Subcutaneous adipose tissue (tissue), 4 donors: ENCODE data around the gene ZNF598. TPM values are rescaled to one million over a fixed set of nuclear protein-coding genes. Genes with fewer than 3 reads are reported as not detected.

Experiments
- total RNA-seq, 4 donors: library from RNA; depleted of rRNA; stranded (reverse); fragments of >200 nt; gene quantifications; one replicate each; pipeline ENCODE4 v1.1.0, GENCODE V29; 2016
- TF ChIP-seq, protein P1 (sequence below): fragments of 450-650 bp; IDR thresholded peaks from one replicate; pipeline ENCODE4 v1.5.1; 2016; ENCODE audit warnings: low read depth, mild to moderate bottlenecking, control low read depth, antibody characterized with exemption, moderate library complexity

Gene ZNF598
- total RNA-seq, 4 donors from 2014 or later: 13.9 to 45.0 (median 15.0) TPM

DNA sequence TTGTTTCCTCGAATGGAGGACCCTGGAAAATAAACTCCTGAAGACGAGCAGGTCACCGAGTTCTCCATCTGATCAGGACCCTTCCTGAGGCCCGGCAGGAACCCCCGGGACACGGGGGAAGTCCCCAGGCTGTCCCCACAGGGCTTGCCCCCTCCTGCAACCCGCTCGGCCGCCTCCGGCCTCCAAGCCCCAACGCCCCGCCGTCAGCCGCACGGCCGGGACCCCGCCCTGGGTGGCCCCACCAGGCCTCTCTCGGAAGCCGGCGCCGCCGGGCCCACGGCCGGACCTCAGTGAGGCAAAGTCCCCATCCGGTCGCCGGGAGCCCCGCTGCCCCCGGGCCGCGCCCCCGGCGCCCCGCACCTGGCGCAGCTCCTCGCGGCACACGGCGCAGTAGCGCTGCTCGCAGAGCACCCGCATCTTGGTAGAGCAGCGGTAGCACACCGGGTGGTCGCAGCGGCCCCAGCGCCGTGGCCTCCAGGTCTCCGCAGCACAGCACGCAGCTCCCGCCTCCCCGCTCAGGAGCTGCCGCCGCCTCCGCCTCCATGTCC is 383 bp downstream of the ZNF598 start:
- TF ChIP-seq, protein P1, sequence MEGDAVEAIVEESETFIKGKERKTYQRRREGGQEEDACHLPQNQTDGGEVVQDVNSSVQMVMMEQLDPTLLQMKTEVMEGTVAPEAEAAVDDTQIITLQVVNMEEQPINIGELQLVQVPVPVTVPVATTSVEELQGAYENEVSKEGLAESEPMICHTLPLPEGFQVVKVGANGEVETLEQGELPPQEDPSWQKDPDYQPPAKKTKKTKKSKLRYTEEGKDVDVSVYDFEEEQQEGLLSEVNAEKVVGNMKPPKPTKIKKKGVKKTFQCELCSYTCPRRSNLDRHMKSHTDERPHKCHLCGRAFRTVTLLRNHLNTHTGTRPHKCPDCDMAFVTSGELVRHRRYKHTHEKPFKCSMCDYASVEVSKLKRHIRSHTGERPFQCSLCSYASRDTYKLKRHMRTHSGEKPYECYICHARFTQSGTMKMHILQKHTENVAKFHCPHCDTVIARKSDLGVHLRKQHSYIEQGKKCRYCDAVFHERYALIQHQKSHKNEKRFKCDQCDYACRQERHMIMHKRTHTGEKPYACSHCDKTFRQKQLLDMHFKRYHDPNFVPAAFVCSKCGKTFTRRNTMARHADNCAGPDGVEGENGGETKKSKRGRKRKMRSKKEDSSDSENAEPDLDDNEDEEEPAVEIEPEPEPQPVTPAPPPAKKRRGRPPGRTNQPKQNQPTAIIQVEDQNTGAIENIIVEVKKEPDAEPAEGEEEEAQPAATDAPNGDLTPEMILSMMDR: no peak

DNA sequence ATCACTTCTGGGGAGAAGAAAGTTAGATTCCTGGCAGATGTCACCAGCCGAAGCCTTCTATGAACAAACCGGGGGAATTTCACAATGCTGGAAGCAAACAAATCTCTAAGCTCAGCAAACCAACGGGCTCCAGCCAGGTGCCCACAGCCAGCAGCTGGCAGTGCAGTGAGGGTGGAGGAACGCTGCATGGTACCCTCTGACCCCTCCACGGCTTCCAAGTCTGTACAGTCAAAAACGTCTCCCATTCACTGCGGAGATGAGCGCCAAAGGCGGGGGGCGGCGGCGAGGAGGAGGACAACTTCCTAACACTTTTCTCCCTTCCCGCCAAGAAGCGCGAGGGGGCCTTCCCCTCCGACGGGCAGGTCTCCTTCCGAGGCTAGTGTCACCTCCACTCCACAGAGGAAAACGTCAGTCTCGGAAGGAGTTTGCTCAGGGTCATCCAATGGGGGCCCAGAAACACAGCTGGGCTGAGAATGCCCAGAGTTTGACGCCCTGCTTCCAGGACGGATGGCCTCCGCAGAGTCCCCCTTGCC is 924 bp downstream of the ZNF598 start:
- TF ChIP-seq, protein P1: no peak

DNA sequence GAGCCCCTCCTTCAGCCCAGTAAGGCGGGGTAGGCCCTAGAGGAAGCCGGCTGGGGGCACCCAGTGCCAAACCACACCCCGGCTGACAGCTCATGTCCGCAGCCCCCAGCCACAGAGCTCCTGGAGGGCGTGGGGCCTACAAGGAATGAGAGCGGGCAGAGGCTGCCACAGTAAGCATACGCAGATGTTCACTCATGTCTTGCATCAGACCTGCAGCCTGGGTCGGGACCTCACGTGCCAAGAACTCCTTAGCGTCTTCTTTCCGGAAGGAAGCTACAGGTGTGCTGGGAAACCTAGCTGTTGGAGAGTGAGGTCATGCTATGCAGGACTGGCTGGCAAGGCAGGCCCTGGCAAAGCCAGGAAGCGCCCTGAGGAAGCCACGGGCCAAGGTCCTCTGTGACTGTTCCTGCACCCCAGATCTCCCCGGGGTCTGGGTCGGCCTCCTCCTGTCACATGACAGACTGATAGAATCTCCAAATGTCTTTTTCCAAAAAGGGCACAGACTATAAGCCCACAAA is 1.6 kb downstream of the ZNF598 start:
- TF ChIP-seq, protein P1: no peak

DNA sequence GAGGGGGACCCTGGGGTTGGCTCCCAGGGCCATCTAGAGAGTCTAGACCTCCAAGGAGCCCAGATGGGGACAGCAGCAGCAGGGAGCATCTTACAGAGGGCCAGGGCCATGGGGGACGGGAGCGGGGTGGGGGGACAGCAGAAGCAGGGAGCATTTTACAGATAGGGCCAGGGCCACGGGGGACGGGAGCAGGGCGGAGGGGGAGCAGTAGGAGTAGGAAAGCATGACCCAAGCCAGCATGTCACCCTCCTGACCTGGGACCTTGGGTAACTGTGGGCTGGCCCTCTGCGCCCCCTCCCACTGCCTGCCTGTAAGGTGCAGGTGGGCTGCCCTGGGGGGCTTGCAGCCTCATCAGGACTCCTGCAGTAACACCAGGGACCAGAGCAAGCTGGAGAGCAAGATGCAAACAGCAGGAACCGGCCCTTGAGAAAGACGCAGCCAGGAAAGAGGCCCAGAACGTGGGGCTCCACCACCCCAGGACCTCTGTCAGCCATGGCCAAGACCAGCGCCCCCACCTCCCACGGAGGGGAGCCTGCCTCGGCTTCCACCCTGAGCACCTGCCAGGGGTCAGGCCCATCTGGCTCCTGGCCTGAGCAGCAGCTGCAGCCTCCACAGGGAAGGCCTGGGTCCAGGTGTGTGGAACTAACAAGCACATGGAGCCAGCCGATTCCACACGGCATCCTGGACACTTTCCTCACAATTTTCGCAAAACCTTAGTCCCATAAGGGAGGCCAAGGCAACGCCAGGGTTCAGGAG is 2.4 kb downstream of the ZNF598 start:
- TF ChIP-seq, protein P1: no peak

DNA sequence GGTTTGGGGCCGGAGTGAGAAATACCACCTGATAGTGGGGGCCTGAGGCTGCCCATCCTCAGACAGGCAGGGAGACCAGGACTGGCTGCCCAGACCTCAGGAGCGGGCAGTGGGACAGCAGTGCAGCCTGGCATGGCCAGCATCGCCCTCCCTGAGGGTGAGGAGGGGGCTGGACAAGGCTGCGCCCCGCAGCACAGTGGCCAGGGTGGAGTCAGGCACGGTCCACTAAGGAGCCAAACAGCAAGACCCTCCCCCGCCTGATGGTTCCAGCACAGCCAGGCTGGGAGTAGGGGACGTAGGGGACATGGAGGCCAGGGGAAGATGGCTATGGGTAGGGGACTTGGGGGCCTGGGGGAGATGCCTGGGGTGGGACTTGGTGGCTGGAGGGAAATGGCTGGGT is 3.3 kb downstream of the ZNF598 start:
- TF ChIP-seq, protein P1: no peak

DNA sequence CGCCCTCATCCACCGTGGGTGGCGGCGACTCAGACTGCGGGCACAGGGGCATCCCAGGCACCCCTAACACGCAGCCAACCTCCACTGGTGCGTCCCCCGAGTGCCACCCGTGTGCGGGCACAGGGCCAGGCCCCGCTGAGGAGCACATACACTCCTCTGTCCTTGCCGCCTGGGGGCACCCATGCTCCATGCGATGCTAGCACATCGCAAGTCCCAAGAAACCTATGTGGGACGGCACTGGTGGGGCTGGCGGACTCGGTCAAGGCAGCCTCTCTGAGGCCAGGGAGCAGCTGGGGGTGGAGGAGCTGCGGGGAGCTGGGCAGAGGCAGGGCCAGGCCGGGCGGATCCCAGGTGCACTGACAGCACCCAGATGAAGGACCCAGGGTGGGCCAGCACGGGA is 4.0 kb downstream of the ZNF598 start:
- TF ChIP-seq, protein P1: no peak

DNA sequence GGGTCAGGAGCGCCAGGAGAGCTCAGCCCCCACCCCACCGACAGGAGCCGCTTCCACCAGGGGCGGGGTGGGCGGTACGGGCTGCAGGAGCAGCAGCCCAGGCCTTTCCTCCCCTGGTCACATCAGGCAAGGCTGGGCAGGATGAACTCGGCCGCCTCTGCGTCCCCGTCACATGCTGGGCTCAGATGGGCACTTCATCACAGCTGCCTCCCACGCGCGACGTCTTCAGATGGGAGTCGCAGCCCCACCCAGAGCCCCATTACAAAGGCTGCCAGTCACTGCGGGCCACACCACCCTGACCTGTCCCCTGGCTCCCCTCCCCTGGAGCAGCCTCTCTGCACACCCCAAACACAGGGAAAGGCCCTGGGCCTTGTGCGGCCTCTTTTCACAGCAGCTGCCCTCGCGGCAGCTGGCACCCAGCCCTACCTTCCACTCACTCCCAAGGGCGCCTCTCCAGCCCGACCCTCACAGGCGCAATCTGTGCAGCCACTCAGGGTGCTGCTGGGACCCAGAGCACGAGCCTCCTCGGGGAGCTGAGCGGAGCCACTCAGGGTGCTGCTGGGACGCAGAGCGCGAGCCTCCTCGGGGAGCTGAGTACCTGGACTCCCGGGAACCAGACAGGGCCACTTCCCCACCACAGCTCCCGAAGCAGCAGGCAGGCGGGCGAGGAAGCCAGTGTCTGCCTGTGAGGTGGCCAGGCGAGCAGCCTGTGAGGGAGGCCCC is 4.7 kb downstream of the ZNF598 start:
- TF ChIP-seq, protein P1: no peak
